Activated T-cell treated with anti-CD3 and anti-CD28 coated beads, Interleukin-2, amount 50 U/mL, for 72 hours (primary cell): ENCODE results near the gene TPD52L2. TPM values are rescaled to one million over a fixed set of nuclear protein-coding genes. Genes with fewer than 3 reads are reported as not detected.

Experiments
- ATAC-seq, 2 donors: fragments of 150-1000 bp; cut with Tn5 transposase; replicated peaks in 1 of 2; 2 replicates each; pipeline ENCODE4 v1.10.0; 2021; ENCODE audit warnings: moderate library complexity in 2 of 2, mild to moderate bottlenecking in 1 of 2
- DNase-seq, 2 donors: peaks; one replicate each; pipeline ENCODE4 v3.0.0; 2021 to 2022; ENCODE audit warnings: mixed read lengths in 1 of 2
- H3K27ac Mint-ChIP-seq: one replicate; pipeline ENCODE4 v1.8.0; 2022; ENCODE audit warnings: mild to moderate bottlenecking, moderate library complexity, mixed read lengths
- H3K27me3 Mint-ChIP-seq: one replicate; pipeline ENCODE4 v1.8.0; 2022; ENCODE audit warnings: low read depth, mixed read lengths
- H3K36me3 Mint-ChIP-seq, 2 donors: one replicate each; pipeline ENCODE4 v1.8.0; 2022; ENCODE audit warnings: mixed read lengths in 2 of 2, mild to moderate bottlenecking in 1 of 2; ENCODE audit not compliant: insufficient read depth in 2 of 2
- H3K4me1 Mint-ChIP-seq: one replicate; pipeline ENCODE4 v1.8.0; 2022; ENCODE audit warnings: low read depth, mixed read lengths
- H3K4me3 Mint-ChIP-seq, 2 donors: one replicate each; pipeline ENCODE4 v1.8.0; 2022; ENCODE audit warnings: mild to moderate bottlenecking in 2 of 2, mixed read lengths in 2 of 2, moderate library complexity in 2 of 2
- H3K9me3 Mint-ChIP-seq, 2 donors: one replicate each; pipeline ENCODE4 v1.8.0; 2022; ENCODE audit warnings: mixed read lengths in 2 of 2
- total RNA-seq, 2 donors: library from RNA; stranded (reverse); gene quantifications; one replicate each; pipeline ENCODE4 v1.2.3, GENCODE V29; 2022

TPD52L2 gene
- total RNA-seq, 2 donors from 2014 or later, result 71.5 to 76.8 TPM

GRCh38 chr20:63854766-63855362, 10.2 kb upstream of the TPD52L2 start:
- no peak for DNase-seq
- peaks cover 24% of the 10 kb centered on the region for H3K27me3 Mint-ChIP-seq
- ATAC-seq, result no peak
- H3K36me3 Mint-ChIP-seq, result no peaks in the 10 kb centered on the region
- no peaks in the 10 kb centered on the region for H3K9me3 Mint-ChIP-seq
- no peak overlapping the region for H3K27ac Mint-ChIP-seq
- peaks cover 42% of the 10 kb centered on the region for H3K4me1 Mint-ChIP-seq
- H3K4me3 Mint-ChIP-seq, result no peak overlapping the region

GRCh38 chr20:63855363-63856097, 9.5 kb upstream of the TPD52L2 start:
- Mint-ChIP-seq H3K4me3 (no peak overlapping the region), H3K27me3 (peaks cover 18% of the 10 kb centered on the region), H3K27ac (no peak overlapping the region), H3K9me3 (no peaks in the 10 kb centered on the region), H3K4me1 (peaks cover 37% of the 10 kb centered on the region), H3K36me3 (no peaks in the 10 kb centered on the region)
- no peak for DNase-seq
- ATAC-seq, result no peak

DNA sequence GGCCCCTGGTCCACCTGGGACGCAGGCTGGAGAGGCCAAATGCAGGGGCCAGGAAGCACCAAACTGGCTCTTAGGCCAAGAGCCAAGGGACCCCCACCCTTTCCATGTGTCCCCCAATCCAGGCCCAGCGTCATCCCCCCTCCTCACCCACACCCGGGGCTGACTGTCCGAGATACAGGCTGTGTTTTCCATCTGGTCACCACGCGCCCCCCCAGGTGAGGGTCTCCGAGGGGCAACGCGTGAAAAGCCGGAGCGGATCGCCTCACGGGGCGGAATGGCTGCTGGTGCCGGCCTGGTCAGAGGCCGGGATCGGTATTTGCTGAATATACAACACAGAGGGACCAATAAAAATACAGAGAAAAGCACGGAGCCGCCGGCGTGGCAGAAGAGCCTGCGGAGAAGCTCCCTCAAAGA, 9.0 kb upstream of the TPD52L2 start:
- DNase-seq (no peak), ATAC-seq (no peak)
- H3K27ac Mint-ChIP-seq, result no peak overlapping the region
- no peaks in the 10 kb centered on the region for H3K9me3 Mint-ChIP-seq
- no peak overlapping the region for H3K4me3 Mint-ChIP-seq
- no peaks in the 10 kb centered on the region for H3K36me3 Mint-ChIP-seq
- H3K4me1 Mint-ChIP-seq, result peaks cover 37% of the 10 kb centered on the region
- peaks cover 12% of the 10 kb centered on the region for H3K27me3 Mint-ChIP-seq

DNA sequence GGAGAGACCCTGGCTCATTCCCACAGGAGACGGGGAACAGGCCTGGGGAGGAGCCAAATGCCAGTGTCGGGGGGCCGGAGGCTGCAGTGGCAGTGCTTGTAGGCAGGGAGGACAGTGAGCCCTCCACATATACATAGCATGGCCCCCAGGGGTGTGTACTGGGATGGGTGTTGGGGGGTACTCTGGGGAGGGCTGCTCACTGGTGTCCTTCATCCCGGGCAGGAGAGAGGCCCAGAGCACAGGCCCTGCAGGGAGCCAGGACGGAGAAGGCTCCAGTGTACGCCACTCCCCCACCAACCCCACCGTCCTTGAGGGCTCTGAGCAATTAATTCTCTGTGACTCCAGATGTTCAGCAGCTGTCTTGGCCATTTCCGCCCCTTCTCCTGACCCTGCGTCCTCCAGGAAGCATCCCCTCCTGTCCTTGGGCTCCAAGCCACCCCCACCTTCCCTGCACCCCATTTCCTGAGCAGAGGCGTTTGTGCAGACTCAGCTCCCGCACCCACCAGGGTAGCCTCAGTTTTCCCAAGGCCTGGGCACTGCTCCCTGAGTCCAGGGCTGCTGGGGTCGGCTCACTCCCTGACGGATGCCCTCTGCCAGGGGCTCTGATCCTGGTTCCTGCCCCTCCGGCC, 7.2 kb upstream of the TPD52L2 start:
- H3K4me3 Mint-ChIP-seq, result no peak overlapping the region
- no peaks in the 10 kb centered on the region for H3K36me3 Mint-ChIP-seq
- H3K27ac Mint-ChIP-seq, result no peak overlapping the region
- ATAC-seq (no peak), DNase-seq (no peak)
- no peaks in the 10 kb centered on the region for H3K9me3 Mint-ChIP-seq
- H3K4me1 Mint-ChIP-seq, result peaks cover 25% of the 10 kb centered on the region
- H3K27me3 Mint-ChIP-seq, result no peaks in the 10 kb centered on the region

DNA sequence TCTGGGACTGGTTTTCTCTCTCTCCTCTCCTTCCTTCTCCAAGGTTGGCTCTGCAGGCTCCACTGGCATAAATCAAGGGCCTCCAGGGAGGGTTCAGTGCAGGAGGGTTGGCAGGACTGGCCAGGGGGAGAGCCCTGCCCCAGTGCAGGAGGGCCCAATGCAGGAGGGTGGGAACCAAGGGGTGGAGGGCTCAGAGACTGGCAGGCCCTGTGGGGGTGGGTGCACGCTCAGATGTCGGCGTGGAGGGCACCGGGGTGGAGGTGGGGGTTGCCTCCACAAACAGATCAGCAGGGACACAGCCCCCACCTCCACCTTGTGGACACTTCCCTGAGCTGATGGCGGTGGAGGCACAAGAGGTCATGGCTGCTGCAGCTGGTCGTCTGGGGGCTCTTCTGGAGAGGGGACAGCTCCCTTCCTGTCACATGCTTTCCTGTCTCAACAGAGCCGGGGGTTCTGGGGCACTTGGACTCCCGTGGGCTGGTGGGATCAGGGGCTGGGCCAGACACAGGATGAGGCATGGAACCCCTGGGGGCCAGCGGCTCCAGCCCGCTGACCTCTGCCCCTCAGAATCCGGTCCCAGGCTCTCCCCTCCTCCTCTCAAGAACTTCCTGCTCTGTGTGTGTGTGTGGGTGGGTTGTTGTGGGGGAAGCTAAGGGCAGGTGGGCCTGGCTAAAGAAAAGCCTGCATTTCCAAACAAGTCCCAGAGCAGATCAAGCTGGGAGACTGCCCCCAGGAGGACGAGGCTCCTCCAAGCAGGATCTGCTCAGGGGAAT, 6.5 kb upstream of the TPD52L2 start:
- Mint-ChIP-seq H3K9me3 (no peaks in the 10 kb centered on the region), H3K27ac (no peak overlapping the region), H3K27me3 (no peaks in the 10 kb centered on the region), H3K4me1 (peaks cover 32% of the 10 kb centered on the region), H3K36me3 (peaks cover under 1 to 3% of the 10 kb centered on the region in 2 donors), H3K4me3 (peak overlapping the region; percentile 40 to 62)
- DNase-seq (no peak), ATAC-seq (peak in 1 of 2 donors; percentile 8)

- H3K27me3 Mint-ChIP-seq, result no peaks in the 10 kb centered on the region
- ATAC-seq (no peak), DNase-seq (no peak)
- no peak overlapping the region for H3K27ac Mint-ChIP-seq
- H3K9me3 Mint-ChIP-seq, result no peaks in the 10 kb centered on the region
- peaks cover 38% of the 10 kb centered on the region for H3K4me1 Mint-ChIP-seq
- H3K4me3 Mint-ChIP-seq, result peak overlapping the region in 1 of 2 donors; percentile 62
- peaks cover 2 to 5% of the 10 kb centered on the region in 2 donors for H3K36me3 Mint-ChIP-seq
Measured at GRCh38 chr20:63859166-63859699, 5.8 kb upstream of the TPD52L2 start.

DNA sequence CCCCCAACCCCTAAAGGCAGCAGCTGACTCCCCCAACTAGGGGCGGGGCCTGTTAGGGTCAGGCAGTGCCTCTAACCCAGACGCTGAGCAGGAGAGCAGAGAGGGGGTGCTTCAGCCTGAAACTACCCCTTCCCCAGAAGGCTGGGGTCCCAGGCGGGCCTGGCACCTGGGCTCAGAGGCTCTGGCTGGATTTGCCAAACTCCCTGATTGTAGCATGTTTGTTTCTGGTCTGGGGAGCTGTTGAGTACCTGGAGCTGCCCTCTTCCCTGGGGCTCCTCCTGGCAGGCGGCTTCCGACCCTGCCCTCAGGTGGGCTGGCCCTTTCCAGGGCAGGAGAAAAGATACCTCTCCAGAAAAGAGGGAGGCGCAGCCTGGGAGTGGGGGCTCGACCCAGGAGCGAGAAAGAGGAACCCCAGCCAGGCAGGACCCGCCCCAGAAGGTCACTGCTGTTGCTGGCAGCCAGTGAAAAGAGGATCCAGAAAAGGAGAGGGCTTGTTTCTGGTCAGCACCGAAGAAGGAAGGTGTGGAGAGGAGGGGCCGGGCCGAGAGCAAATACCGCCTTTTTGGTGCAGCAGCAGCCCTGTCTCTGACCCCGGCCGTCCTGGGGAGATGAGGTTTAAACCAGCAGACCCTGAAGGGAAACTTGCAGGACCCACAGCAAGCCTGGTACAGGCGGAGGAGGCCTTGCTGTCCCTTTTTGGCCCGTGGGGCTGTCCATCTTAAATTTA, 4.6 kb upstream of the TPD52L2 start:
- H3K36me3 Mint-ChIP-seq, result peaks cover 3 to 5% of the 10 kb centered on the region in 2 donors
- no peaks in the 10 kb centered on the region for H3K27me3 Mint-ChIP-seq

DNA sequence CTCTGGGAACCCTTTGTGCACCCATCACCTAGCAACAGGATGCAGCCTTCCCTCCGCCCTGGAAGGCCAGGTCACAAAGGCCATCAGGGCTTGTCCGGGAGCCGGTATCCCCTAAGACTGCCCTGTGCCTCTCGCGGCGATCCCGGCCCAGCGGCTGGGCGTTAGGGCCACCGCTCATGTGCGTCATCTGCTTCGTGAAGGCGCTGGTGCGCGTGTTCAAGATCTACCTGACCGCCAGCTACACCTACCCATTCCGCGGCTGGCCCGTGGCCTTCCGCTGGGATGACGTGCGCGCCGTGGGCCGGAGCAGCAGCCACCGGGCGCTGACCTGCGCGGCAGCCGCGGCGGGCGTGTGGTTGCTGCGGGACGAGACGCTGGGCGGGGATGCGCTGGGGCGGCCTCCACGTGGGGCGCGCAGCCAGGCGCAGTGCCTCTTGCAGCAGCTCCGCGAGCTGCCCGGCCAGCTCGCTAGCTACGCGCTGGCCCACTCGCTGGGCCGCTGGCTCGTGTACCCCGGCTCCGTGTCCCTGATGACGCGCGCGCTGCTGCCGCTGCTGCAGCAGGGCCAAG, 3.6 kb upstream of the TPD52L2 start, which contains the start of gene ABHD16B:
Gene ABHD16B (plus strand): TSS at position 134 of the 570 bp plus-strand sequence. CDS start 43 bp downstream, at position 177.
- ATAC-seq, result no peak
- Mint-ChIP-seq H3K9me3 (no peaks in the 10 kb centered on the region), H3K27me3 (no peaks in the 10 kb centered on the region), H3K4me1 (peaks cover 47% of the 10 kb centered on the region), H3K27ac (no peak within 1 kb of the TSS), H3K36me3 (peaks cover 3 to 5% of the 10 kb centered on the region in 2 donors), H3K4me3 (no peak within 1 kb of the TSS)
- no peak for DNase-seq

More for the DNA sequence above, 4.6 kb upstream of the TPD52L2 start:
- Mint-ChIP-seq H3K9me3 (no peaks in the 10 kb centered on the region), H3K27ac (no peak overlapping the region), H3K4me3 (no peak overlapping the region), H3K4me1 (peaks cover 38% of the 10 kb centered on the region)
- no peak for ATAC-seq
- no peak for DNase-seq

GRCh38 chr20:63861981-63862901, 2.8 kb upstream of the TPD52L2 start:
- Mint-ChIP-seq H3K27me3 (no peaks in the 10 kb centered on the region), H3K4me3 (no peak overlapping the region), H3K4me1 (peaks cover 55% of the 10 kb centered on the region), H3K27ac (no peak overlapping the region), H3K36me3 (peaks cover 3 to 5% of the 10 kb centered on the region in 2 donors), H3K9me3 (no peaks in the 10 kb centered on the region)
- ATAC-seq (no peak), DNase-seq (no peak)

- H3K4me1 Mint-ChIP-seq, result peaks cover 49% of the 10 kb centered on the region
- ATAC-seq (no peak), DNase-seq (no peak)
- H3K9me3 Mint-ChIP-seq, result no peaks in the 10 kb centered on the region
- peaks cover 5 to 7% of the 10 kb centered on the region in 2 donors for H3K36me3 Mint-ChIP-seq
- H3K4me3 Mint-ChIP-seq, result peak overlapping the region; percentile 84 to 99
- peak overlapping the region; percentile 64 for H3K27ac Mint-ChIP-seq
- no peaks in the 10 kb centered on the region for H3K27me3 Mint-ChIP-seq
Measured at GRCh38 chr20:63863021-63863797, 1.9 kb upstream of the TPD52L2 start.
